Ascending aorta (tissue), 2 donors: Measurements from ENCODE around the gene SLC28A1. TPM values are rescaled to one million over a fixed set of nuclear protein-coding genes. Genes with fewer than 3 reads are reported as not detected.

Source experiments
- DNase-seq, 2 donors: peaks; one replicate each; pipeline ENCODE4 v3.0.0-alpha.2; 2019; ENCODE audit warnings: low spot score in 2 of 2
- H3K27ac ChIP-seq, 2 donors: fragments of 200-600 bp; sonication (generic); one replicate each; pipeline ENCODE4 v1.5.1; 2016 to 2017; ENCODE audit warnings: mild to moderate bottlenecking in 1 of 2
- H3K27me3 ChIP-seq: fragments of 200-600 bp; sonication (generic); one replicate; pipeline ENCODE4 v1.5.1; 2017
- H3K36me3 ChIP-seq, 2 donors: fragments of 200-600 bp; sonication (generic); one replicate each; pipeline ENCODE4 v1.5.1; 2016
- H3K4me1 ChIP-seq, 2 donors: fragments of 200-600 bp; sonication (generic); one replicate each; pipeline ENCODE4 v1.5.1; 2016 to 2017; ENCODE audit warnings: mild to moderate bottlenecking in 1 of 2
- H3K4me3 ChIP-seq, 2 donors: fragments of 200-600 bp; sonication (generic); one replicate each; pipeline ENCODE4 v1.5.1; 2016 to 2017; ENCODE audit warnings: mild to moderate bottlenecking in 1 of 2
- H3K9me3 ChIP-seq, 2 donors: fragments of 200-600 bp; sonication (generic); one replicate each; pipeline ENCODE4 v1.5.1; 2016
- intact Hi-C: fragments of 100-400 bp; cut with DNase I; formaldehyde crosslinking; loops from one replicate; pipeline ENCODE4 v1.15.1; 2023
- total RNA-seq: library from RNA; depleted of rRNA; stranded (reverse); fragments of >200 nt; gene quantifications from one replicate; pipeline ENCODE4 v1.1.0, GENCODE V29; 2016
- TF ChIP-seq, protein P1 (sequence below), 3 experiments: fragments of 200-600 bp in 2 of 3; fragments of 450-650 bp in 1 of 3; sonication (generic) in 2 of 3; IDR thresholded peaks; one replicate each; pipeline ENCODE4 v1.5.1; 2016 to 2019; ENCODE audit warnings: antibody characterized with exemption in 3 of 3, mild to moderate bottlenecking in 1 of 3, moderate library complexity in 1 of 3

The SLC28A1 gene
- total RNA-seq, 1 donor from 2014 or later = not detected

DNA sequence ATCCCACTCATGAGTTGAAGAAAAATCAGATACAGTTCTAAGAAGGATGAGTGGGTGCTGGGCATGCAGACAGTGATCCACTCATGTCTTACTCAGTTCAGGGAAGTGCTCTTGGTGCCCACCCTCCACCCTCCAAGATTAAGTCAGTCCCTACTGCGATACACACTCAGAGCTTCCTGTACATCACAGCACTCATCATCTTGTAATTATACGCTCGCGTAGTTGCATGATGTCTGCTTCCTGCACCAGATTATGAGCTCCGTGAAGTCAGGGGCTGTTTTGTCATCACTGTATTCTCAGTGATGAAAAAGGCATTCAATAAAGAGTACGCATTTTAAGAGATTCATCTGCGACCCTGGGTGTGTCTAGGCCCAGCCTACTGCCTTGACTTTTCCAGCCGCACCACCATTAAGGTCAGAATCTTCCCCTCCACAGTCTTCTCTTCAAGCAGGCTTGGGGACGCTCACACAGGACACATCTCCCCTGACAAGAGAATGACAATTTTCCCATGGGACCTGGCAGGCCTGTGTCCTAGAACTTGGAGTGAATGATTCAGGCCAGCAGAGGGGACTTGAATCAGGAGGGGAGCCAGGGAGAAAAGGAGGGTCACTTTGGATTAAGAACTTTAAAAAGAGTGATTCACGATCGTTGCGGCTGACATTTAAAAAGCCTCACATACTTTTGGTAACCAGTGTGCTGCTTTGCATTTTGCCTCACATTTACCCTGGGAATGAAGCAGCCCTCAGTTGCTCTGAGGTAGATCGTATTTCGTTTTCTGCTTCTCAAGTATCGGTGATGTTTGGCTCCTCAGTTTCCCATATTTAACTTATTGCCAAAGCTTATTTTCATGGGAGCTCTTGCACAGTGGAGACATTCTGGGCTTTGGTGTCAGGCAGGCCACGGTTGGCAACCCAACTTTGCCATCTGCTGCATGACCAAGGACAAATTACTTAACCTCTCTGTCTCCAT lies 89.3 kb downstream of the SLC28A1 start:
- peak in 1 of 2 donors; percentile 44 for DNase-seq
- no peak overlapping the region for H3K4me3 ChIP-seq
- no peaks in the 10 kb centered on the region for H3K9me3 ChIP-seq
- TF ChIP-seq, protein P1, sequence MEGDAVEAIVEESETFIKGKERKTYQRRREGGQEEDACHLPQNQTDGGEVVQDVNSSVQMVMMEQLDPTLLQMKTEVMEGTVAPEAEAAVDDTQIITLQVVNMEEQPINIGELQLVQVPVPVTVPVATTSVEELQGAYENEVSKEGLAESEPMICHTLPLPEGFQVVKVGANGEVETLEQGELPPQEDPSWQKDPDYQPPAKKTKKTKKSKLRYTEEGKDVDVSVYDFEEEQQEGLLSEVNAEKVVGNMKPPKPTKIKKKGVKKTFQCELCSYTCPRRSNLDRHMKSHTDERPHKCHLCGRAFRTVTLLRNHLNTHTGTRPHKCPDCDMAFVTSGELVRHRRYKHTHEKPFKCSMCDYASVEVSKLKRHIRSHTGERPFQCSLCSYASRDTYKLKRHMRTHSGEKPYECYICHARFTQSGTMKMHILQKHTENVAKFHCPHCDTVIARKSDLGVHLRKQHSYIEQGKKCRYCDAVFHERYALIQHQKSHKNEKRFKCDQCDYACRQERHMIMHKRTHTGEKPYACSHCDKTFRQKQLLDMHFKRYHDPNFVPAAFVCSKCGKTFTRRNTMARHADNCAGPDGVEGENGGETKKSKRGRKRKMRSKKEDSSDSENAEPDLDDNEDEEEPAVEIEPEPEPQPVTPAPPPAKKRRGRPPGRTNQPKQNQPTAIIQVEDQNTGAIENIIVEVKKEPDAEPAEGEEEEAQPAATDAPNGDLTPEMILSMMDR (IDR thresholded peaks at IDR 0.05) = no peak
- H3K27me3 ChIP-seq = no peaks in the 10 kb centered on the region
- intact Hi-C loops = no loop called here
- no peaks in the 10 kb centered on the region for H3K4me1 ChIP-seq
- H3K36me3 ChIP-seq = no peaks in the 10 kb centered on the region
- H3K27ac ChIP-seq = no peak overlapping the region

DNA sequence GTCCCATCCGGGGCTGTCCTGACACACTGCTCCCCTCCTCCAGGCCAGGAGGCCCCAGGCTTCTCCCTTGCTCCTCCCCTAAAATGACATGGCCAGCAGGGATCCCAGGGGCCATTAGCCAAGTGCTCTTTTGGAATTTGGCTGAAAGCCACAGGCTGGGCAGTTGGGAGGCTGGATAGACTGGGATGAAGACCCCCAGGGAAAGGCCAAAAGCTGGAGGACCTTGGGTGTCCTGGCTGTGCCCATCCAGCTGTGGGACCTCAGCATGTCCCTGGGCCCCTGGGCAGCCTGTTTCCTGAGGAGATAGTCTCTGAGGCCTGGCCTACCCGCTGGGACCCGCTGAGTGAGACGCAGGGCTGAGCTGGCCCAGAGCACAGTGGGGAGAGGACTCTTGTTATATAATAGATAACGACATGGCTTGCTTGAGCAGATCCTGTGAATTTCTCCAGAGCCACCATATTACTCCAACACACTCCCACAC lies 91.4 kb downstream of the SLC28A1 start:
- Histone ChIP-seq H3K4me3 (no peak overlapping the region), H3K9me3 (no peaks in the 10 kb centered on the region), H3K4me1 (peaks cover 0 to 2% of the 10 kb centered on the region in 2 donors), H3K27ac (no peak overlapping the region), H3K27me3 (no peaks in the 10 kb centered on the region), H3K36me3 (no peaks in the 10 kb centered on the region)
- intact Hi-C loops = no loop called here
- TF ChIP-seq, protein P1 (IDR thresholded peaks at IDR 0.05) = no peak
- peak in 1 of 2 donors; percentile 52 for DNase-seq

DNA sequence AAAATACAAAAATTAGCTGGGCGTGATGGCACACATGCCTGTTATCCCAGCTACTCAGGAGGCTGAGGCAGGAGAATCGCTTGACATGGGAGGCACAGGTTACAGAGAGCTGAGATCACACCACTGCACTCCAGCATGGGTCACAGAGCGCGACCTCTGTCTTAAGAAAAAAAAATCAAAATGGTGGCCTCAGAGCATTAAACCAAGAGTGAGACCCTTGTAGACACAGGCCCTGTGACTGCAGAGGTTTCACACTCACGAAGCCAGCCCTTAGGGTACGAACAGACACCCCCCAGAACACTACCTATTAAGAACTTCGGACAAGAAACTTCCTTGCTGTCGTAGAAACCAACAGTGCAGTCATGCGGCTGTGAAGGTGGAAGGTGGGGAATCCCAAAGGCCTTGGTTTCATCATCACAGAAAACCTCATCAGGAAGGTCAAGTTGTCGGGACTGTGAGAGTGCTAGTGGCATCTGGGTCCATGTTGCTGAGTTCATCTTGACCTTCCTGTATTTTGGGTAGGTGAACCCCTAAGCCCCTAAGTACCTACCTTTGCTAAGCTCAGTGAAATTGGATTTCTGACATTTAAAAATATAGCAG lies 92.4 kb downstream of the SLC28A1 start:
- Histone ChIP-seq H3K4me1 (peaks cover 0 to 2% of the 10 kb centered on the region in 2 donors), H3K36me3 (no peaks in the 10 kb centered on the region), H3K27me3 (no peaks in the 10 kb centered on the region), H3K4me3 (no peak overlapping the region), H3K27ac (no peak overlapping the region), H3K9me3 (no peaks in the 10 kb centered on the region)
- DNase-seq = no peak
- TF ChIP-seq, protein P1 (IDR thresholded peaks at IDR 0.05) = no peak
- intact Hi-C loops = no loop called here

DNA sequence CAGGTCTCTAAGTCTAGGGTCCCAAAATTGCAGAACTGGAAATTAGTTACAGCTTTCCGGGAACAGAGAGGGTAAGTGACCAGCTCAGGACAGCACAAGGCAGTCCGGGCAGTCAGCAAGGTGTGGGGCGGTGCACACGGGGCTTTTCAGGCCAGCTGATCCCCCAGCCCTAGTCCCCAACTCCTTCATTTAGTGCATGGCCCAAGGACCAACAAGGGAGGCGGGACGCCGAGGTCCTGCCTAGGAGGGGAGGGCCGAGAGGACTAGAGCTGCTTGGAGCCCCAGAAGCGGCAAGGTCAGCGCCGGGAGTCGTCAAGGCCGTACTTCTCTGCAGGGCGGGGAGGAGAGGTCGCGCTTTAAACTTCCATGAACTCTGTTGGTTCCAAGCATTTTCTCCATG lies 95.2 kb downstream of the SLC28A1 start:
- H3K36me3 ChIP-seq = no peaks in the 10 kb centered on the region
- TF ChIP-seq, protein P1 (IDR thresholded peaks at IDR 0.05) = no peak
- intact Hi-C loops = loop anchor here (2.0 to 5.0 kb wide), 5 partner anchors 25 to 379 kb away; partner anchors contain the start of genes NMB and ZSCAN2
- H3K4me3 ChIP-seq = peak overlapping the region; percentile 94 to 98
- no peaks in the 10 kb centered on the region for H3K9me3 ChIP-seq
- H3K27ac ChIP-seq = no peak overlapping the region
- H3K4me1 ChIP-seq = peaks cover 0 to 6% of the 10 kb centered on the region in 2 donors
- H3K27me3 ChIP-seq = no peaks in the 10 kb centered on the region
- no peak for DNase-seq

DNA sequence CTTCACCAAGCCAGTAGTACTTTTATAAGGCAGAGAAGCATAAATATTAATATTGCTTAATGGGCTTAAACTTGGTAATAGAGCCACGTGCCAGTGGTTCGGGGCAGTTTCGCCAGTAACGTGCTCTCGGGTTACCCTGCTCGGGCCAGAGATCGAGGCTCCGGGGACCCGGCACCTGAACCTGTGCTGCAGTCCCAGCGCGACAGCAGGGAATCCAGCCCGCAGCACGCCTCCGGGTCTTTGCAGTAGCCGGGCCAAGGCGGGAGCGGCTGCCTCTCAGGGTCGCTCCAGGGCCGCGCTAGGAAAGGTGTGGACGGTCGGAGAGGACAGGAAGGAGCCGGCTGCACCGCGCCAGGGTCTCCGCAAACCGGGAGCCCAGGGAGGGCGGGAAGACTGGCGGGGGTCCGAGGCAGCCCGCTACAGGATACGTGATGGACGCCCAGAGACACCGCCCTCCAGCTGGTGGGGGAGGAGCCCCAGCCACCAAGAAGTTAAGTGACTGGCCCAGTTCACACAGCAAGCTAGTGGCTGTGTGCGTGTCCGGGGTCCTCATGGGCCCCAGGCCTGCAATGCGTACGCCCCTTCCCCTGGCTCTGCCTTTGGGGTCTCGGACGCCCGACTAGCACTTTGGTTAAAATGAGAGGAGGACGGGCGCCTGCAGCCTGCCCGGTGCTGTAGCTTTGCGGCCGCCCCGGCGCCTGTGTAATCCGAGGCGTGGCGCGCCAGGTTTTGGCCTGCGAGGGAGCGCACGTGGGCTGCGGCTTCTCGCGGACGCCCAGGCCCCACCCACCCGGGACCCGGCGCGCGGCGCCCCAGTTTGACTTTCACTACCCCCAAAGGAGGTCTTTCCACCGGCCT lies 96.0 kb downstream of the SLC28A1 start:
- Histone ChIP-seq H3K27ac (peak overlapping the region; percentile 92 to 94), H3K4me1 (peaks cover 0 to 6% of the 10 kb centered on the region in 2 donors), H3K36me3 (no peaks in the 10 kb centered on the region), H3K27me3 (no peaks in the 10 kb centered on the region), H3K4me3 (peak overlapping the region; percentile 94 to 98), H3K9me3 (no peaks in the 10 kb centered on the region)
- TF ChIP-seq, protein P1 (IDR thresholded peaks at IDR 0.05) = no peak
- intact Hi-C loops = loop anchor here (1.0 to 5.0 kb wide), 6 partner anchors 12 to 380 kb away; partner anchors contain the start of genes NMB and ZSCAN2
- DNase-seq = peak; percentile 43 to 90
